ENCODE measurements around the gene DECR2. TPM values are rescaled to one million over a fixed set of nuclear protein-coding genes. Genes with fewer than 3 reads are reported as not detected.

The DECR2 gene
- total and polyA plus RNA-seq, 9 of the 15 experiments (the other 6 are each of a cell fraction or from before 2014, with no cell fraction given), result 1.0 to 31.9 (median 10.3) TPM

DNA sequence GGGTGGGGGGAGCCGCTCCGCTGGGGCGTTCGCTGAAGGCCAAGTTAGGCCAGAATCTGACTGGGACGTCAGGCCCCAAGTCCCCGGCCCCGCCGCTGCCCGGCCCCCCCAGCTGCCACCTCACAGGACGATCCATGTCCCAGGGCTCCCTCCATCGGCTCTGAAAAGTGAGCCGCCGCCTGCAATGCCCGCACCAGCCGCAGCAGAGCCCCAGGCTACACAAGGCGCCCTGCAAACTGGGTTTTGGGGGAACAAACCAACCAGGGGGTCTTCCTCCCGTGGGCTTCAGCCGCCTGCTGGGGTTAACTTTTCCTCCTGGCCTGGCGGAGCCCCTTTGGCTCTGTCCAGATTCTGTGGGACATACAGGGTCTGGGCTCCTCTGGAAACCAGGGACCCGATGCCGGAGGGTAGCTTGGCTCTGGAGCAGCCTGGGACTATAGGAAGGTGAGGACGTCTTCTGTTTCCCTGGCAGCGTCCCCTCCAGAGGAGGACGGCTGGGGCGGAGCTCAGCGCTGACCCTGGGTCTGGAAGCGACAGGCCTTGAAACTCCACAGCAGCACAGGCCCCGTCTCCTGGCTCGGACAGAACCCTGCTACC is 3.9 kb upstream of the DECR2 start (continued):
- TF ChIP-seq MED1 (CRISPR knock-in tag; IDR thresholded peaks at IDR 0.05; ENCODE audit: borderline replicate concordance) (no peak), ZNF384 (IDR thresholded peaks at IDR 0.05; ENCODE audit: low read depth, low read length) (no peak), MAZ (CRISPR knock-in tag; conservative IDR thresholded peaks at IDR 0.05 in 1 of 2, IDR thresholded peaks at IDR 0.05 in 1 of 2) (0 out of 4 replicates have a peak, but pooled peaks of 1 of the 2 experiments have one; percentile 26), SUPT5H (IDR thresholded peaks at IDR 0.05) (no peak), ATF1 (CRISPR knock-in tag; IDR thresholded peaks at IDR 0.05) (no peak), ATF1 (tag; IDR thresholded peaks at IDR 0.05) (no peak), SMARCC2 (IDR thresholded peaks at IDR 0.05; ENCODE audit: low read depth) (no peak), ZFP30 (CRISPR knock-in tag; IDR thresholded peaks at IDR 0.05; ENCODE audit: borderline replicate concordance) (no peak), SMC3 (conservative IDR thresholded peaks at IDR 0.05; ENCODE audit: insufficient read depth, low read depth, low read length) (0 out of 2 replicates have a peak, but pooled peaks have one; percentile 9), JUND (IDR thresholded peaks at IDR 0.05; ENCODE audit: borderline replicate concordance, low read depth, low read length) (no peak), JUND (tag; IDR thresholded peaks at IDR 0.05; ENCODE audit: borderline replicate concordance, low read depth, low read length) (no peak; the same call in 2 of the 3 replicates), NONO (IDR thresholded peaks at IDR 0.05; ENCODE audit: low read depth in 2 of 2, low read length in 1 of 2) (0 out of 4 replicates have a peak, but pooled peaks of 1 of the 2 experiments have one; percentile 26), SIX5 (IDR thresholded peaks at IDR 0.05; ENCODE audit: borderline replicate concordance in 1 of 2, insufficient read depth in 1 of 2, low read depth in 1 of 2, low read length in 2 of 2) (peak in 1 of 2 experiments; percentile 16; a peak in 2 of 4 replicates), NCOA2 (IDR thresholded peaks at IDR 0.05; ENCODE audit: partially characterized antibody in 2 of 2) (no peak), ZKSCAN8 (CRISPR knock-in tag; IDR thresholded peaks at IDR 0.05) (no peak)
- TF ChIP-seq, protein P1, sequence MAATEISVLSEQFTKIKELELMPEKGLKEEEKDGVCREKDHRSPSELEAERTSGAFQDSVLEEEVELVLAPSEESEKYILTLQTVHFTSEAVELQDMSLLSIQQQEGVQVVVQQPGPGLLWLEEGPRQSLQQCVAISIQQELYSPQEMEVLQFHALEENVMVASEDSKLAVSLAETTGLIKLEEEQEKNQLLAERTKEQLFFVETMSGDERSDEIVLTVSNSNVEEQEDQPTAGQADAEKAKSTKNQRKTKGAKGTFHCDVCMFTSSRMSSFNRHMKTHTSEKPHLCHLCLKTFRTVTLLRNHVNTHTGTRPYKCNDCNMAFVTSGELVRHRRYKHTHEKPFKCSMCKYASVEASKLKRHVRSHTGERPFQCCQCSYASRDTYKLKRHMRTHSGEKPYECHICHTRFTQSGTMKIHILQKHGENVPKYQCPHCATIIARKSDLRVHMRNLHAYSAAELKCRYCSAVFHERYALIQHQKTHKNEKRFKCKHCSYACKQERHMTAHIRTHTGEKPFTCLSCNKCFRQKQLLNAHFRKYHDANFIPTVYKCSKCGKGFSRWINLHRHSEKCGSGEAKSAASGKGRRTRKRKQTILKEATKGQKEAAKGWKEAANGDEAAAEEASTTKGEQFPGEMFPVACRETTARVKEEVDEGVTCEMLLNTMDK (IDR thresholded peaks at IDR 0.05; ENCODE audit: borderline replicate concordance, insufficient read depth, low read depth, low read length, poor library complexity, severe bottlenecking), result peak; percentile 73
- TF ChIP-seq, protein P2, sequence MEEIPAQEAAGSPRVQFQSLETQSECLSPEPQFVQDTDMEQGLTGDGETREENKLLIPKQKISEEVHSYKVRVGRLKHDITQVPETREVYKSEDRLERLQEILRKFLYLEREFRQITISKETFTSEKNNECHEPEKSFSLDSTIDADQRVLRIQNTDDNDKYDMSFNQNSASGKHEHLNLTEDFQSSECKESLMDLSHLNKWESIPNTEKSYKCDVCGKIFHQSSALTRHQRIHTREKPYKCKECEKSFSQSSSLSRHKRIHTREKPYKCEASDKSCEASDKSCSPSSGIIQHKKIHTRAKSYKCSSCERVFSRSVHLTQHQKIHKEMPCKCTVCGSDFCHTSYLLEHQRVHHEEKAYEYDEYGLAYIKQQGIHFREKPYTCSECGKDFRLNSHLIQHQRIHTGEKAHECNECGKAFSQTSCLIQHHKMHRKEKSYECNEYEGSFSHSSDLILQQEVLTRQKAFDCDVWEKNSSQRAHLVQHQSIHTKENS (CRISPR knock-in tag; IDR thresholded peaks at IDR 0.05), result no peak

Data from K562 (cell line).